K562 (cell line): ENCODE results near the gene CAMSAP2. TPM values are rescaled to one million over a fixed set of nuclear protein-coding genes. Genes with fewer than 3 reads are reported as not detected.

Experiments
- FOXK2 ChIP-seq, 2 experiments: fragments of 450-650 bp; IDR thresholded peaks in 1 of 2; conservative IDR thresholded peaks in 1 of 2; 2 replicates each; pipeline ENCODE4 v1.6.1; 2016; ENCODE audit warnings: low read depth in 2 of 2, mild to moderate bottlenecking in 1 of 2
- JUND ChIP-seq, 2 experiments: IDR thresholded peaks; 2 replicates in 1 of 2; 3 replicates in 1 of 2; pipeline ENCODE4 v1.6.1; 2011; ENCODE audit warnings: borderline replicate concordance in 2 of 2, low read depth in 2 of 2, low read length in 2 of 2, improper control_type of control experiment in 1 of 2, missing biosample characterization in 1 of 2, missing genetic modification characterization in 1 of 2, missing genetic modification reagents in 1 of 2
- NR0B1 ChIP-seq: fragments of 450-650 bp; IDR thresholded peaks from one replicate; pipeline ENCODE4 v1.6.1; 2018; ENCODE audit warnings: mild to moderate bottlenecking, moderate library complexity; ENCODE audit not compliant: partially characterized antibody
- NR2C1 ChIP-seq, 2 experiments: fragments of 450-650 bp; IDR thresholded peaks; 2 replicates each; pipeline ENCODE4 v1.6.1; 2017; ENCODE audit warnings: mild to moderate bottlenecking in 2 of 2, antibody characterized with exemption in 1 of 2, inconsistent platforms in 1 of 2, missing compliant biosample characterization in 1 of 2, missing genetic modification characterization in 1 of 2
- POLR3A ChIP-seq: IDR thresholded peaks from 2 replicates; pipeline ENCODE4 v1.6.1; 2011; ENCODE audit warnings: borderline replicate concordance, mild to moderate bottlenecking, moderate library complexity; ENCODE audit not compliant: insufficient read length, insufficient read depth; ENCODE audit errors: extremely low read depth
- RNF219 ChIP-seq: fragments of 250-450 bp; sonication (Bioruptor Pico); IDR thresholded peaks from 2 replicates; pipeline ENCODE4 v1.5.0; 2022; ENCODE audit warnings: mild to moderate bottlenecking
- SMARCE1 ChIP-seq: fragments of 450-650 bp; IDR thresholded peaks from 2 replicates; pipeline ENCODE4 v1.7.1; 2016; ENCODE audit warnings: mild to moderate bottlenecking
- SRSF1 ChIP-seq: fragments of 200-400 bp; formaldehyde crosslinking; IDR thresholded peaks from 2 replicates; pipeline ENCODE4 v1.6.1; 2017; ENCODE audit warnings: mild to moderate bottlenecking, low read depth, low read length, moderate library complexity
- ZNF24 ChIP-seq: fragments of 450-650 bp; IDR thresholded peaks from 2 replicates; pipeline ENCODE4 v1.6.1; 2016
- polyA plus RNA-seq, 8 experiments: library from polyadenylated mRNA; depleted of rRNA in 4 of 8; stranded (reverse) in 5 of 8; unstranded in 3 of 8; fragments of >200 nt; fragmentation: Nextera tagmentation in 2 of 8; fragmentation: Illumina TruSeq in 1 of 8; extraction: Ambion mirVana in 2 of 8; extraction: Trizol in 1 of 8; gene quantifications; 2 replicates each; pipeline versions ENCODE4 v1.2.1 to v1.2.3, GENCODE V29; 2011 to 2014; ENCODE audit warnings: inconsistent platforms in 1 of 8, missing spikeins in 1 of 8
- total RNA-seq, 7 experiments: library from RNA; depleted of rRNA in 6 of 7; stranded (reverse); fragments of >200 nt in 6 of 7; fragmentation: Illumina TruSeq in 2 of 7; extraction: Trizol in 2 of 7; gene quantifications; 2 replicates each; pipeline versions ENCODE4 v1.2.1 to v1.2.3, GENCODE V29; 2011 to 2021; ENCODE audit warnings: low replicate concordance in 1 of 7

Gene CAMSAP2
- total and polyA plus RNA-seq, 9 of the 15 experiments (the other 6 are each of a cell fraction or from before 2014, with no cell fraction given), result 1.4 to 7.5 (median 2.7) TPM

GRCh38 chr1:200779326-200779725, 40.6 kb downstream of the CAMSAP2 start (continued):
- no peak for TF ChIP-seq ZNF24
- TF ChIP-seq SMARCE1, result peak; percentile 42; the same call in 1 of the 2 replicates
- TF ChIP-seq SRSF1, result no peak
- peak; percentile 13; the same call in 1 of the 2 replicates for TF ChIP-seq JUND (IDR thresholded peaks at IDR 0.05; ENCODE audit: borderline replicate concordance, low read depth, low read length)
- 0 out of 3 replicates have a peak, but pooled peaks have one; percentile 31 for TF ChIP-seq JUND (tag; IDR thresholded peaks at IDR 0.05; ENCODE audit: borderline replicate concordance, low read depth, low read length)
- TF ChIP-seq RNF219 (CRISPR knock-in tag), result no peak
- TF ChIP-seq NR2C1 (IDR thresholded peaks at IDR 0.05), result no peak
- no peak for TF ChIP-seq NR2C1 (tag; IDR thresholded peaks at IDR 0.05)
- TF ChIP-seq POLR3A, result no peak
- TF ChIP-seq FOXK2 (conservative IDR thresholded peaks at IDR 0.05 in 1 of 2, IDR thresholded peaks at IDR 0.05 in 1 of 2; ENCODE audit: low read depth in 2 of 2), result no peak
- no peak for TF ChIP-seq NR0B1
